ENCODE data around the gene GLCCI1. TPM values are rescaled to one million over a fixed set of nuclear protein-coding genes. Genes with fewer than 3 reads are reported as not detected.

GLCCI1 gene
- total and polyA plus RNA-seq, 10 of the 15 experiments (the other 5 are each of a cell fraction or from before 2014, with no cell fraction given), result 12.6 to 92.0 (median 27.6) TPM

DNA sequence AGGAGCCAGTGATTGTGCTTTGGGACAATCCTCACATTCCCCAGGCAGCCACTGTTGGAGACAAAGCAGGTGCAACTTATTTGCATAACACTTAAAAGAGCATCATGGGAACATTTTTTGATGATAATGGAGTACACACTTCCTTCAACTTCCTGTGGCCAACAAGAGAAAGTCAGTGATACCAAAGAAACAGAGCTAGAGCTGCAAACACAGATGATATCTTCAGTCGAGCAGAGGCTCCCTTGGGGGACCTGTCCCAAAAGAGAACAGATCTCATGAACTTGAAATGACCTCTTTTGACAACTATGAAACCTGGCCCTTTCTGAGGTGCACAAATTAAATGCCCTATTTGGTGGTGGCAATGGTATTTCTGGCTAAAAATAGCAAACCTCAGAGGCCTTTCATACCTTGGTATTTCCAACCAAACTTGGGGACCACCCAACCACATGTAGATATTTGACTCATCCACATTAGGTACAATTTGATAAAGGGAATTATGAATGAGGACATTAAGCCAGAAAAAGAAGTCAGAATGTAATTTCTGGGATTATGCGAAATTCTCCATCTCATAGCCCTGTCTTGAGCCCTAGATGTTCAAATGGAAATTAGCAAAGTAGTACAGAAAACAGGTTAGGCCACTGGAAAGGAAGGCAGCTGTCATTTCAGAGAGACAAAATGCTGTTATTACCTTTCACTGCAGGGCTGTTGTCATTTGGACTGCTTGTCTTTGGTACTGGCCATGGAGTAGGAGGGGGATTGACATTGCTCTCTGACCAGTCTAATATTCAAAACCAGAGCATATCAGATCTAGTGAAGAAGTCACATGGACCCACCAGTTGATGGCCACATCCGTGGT lies 147.2 kb downstream of the GLCCI1 start (continued):
- TF ChIP-seq, protein P1, sequence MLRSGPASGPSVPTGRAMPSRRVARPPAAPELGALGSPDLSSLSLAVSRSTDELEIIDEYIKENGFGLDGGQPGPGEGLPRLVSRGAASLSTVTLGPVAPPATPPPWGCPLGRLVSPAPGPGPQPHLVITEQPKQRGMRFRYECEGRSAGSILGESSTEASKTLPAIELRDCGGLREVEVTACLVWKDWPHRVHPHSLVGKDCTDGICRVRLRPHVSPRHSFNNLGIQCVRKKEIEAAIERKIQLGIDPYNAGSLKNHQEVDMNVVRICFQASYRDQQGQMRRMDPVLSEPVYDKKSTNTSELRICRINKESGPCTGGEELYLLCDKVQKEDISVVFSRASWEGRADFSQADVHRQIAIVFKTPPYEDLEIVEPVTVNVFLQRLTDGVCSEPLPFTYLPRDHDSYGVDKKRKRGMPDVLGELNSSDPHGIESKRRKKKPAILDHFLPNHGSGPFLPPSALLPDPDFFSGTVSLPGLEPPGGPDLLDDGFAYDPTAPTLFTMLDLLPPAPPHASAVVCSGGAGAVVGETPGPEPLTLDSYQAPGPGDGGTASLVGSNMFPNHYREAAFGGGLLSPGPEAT (IDR thresholded peaks at IDR 0.05; ENCODE audit: low read depth), result peak; percentile 84
- TF ChIP-seq MTA2 (IDR thresholded peaks at IDR 0.05; ENCODE audit: low read depth), result peak; percentile 90
- TF ChIP-seq NR2C1 (IDR thresholded peaks at IDR 0.05), result no peak
- TF ChIP-seq, protein P2, sequence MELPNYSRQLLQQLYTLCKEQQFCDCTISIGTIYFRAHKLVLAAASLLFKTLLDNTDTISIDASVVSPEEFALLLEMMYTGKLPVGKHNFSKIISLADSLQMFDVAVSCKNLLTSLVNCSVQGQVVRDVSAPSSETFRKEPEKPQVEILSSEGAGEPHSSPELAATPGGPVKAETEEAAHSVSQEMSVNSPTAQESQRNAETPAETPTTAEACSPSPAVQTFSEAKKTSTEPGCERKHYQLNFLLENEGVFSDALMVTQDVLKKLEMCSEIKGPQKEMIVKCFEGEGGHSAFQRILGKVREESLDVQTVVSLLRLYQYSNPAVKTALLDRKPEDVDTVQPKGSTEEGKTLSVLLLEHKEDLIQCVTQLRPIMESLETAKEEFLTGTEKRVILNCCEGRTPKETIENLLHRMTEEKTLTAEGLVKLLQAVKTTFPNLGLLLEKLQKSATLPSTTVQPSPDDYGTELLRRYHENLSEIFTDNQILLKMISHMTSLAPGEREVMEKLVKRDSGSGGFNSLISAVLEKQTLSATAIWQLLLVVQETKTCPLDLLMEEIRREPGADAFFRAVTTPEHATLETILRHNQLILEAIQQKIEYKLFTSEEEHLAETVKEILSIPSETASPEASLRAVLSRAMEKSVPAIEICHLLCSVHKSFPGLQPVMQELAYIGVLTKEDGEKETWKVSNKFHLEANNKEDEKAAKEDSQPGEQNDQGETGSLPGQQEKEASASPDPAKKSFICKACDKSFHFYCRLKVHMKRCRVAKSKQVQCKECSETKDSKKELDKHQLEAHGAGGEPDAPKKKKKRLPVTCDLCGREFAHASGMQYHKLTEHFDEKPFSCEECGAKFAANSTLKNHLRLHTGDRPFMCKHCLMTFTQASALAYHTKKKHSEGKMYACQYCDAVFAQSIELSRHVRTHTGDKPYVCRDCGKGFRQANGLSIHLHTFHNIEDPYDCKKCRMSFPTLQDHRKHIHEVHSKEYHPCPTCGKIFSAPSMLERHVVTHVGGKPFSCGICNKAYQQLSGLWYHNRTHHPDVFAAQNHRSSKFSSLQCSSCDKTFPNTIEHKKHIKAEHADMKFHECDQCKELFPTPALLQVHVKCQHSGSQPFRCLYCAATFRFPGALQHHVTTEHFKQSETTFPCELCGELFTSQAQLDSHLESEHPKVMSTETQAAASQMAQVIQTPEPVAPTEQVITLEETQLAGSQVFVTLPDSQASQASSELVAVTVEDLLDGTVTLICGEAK (IDR thresholded peaks at IDR 0.05; ENCODE audit: borderline replicate concordance), result no peak
- TF ChIP-seq, protein P3, sequence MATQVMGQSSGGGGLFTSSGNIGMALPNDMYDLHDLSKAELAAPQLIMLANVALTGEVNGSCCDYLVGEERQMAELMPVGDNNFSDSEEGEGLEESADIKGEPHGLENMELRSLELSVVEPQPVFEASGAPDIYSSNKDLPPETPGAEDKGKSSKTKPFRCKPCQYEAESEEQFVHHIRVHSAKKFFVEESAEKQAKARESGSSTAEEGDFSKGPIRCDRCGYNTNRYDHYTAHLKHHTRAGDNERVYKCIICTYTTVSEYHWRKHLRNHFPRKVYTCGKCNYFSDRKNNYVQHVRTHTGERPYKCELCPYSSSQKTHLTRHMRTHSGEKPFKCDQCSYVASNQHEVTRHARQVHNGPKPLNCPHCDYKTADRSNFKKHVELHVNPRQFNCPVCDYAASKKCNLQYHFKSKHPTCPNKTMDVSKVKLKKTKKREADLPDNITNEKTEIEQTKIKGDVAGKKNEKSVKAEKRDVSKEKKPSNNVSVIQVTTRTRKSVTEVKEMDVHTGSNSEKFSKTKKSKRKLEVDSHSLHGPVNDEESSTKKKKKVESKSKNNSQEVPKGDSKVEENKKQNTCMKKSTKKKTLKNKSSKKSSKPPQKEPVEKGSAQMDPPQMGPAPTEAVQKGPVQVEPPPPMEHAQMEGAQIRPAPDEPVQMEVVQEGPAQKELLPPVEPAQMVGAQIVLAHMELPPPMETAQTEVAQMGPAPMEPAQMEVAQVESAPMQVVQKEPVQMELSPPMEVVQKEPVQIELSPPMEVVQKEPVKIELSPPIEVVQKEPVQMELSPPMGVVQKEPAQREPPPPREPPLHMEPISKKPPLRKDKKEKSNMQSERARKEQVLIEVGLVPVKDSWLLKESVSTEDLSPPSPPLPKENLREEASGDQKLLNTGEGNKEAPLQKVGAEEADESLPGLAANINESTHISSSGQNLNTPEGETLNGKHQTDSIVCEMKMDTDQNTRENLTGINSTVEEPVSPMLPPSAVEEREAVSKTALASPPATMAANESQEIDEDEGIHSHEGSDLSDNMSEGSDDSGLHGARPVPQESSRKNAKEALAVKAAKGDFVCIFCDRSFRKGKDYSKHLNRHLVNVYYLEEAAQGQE (IDR thresholded peaks at IDR 0.05; ENCODE audit: low read depth, low read length), result no peak
- TF ChIP-seq NFYA (IDR thresholded peaks at IDR 0.05; ENCODE audit: borderline replicate concordance, low read depth, low read length), result no peak
- TF ChIP-seq, protein P4, sequence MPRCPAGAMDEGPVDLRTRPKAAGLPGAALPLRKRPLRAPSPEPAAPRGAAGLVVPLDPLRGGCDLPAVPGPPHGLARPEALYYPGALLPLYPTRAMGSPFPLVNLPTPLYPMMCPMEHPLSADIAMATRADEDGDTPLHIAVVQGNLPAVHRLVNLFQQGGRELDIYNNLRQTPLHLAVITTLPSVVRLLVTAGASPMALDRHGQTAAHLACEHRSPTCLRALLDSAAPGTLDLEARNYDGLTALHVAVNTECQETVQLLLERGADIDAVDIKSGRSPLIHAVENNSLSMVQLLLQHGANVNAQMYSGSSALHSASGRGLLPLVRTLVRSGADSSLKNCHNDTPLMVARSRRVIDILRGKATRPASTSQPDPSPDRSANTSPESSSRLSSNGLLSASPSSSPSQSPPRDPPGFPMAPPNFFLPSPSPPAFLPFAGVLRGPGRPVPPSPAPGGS (IDR thresholded peaks at IDR 0.05; ENCODE audit: borderline replicate concordance, insufficient read depth, low read depth, low read length, poor library complexity, severe bottlenecking), result peak; percentile 96
- no peak for TF ChIP-seq ASH2L (IDR thresholded peaks at IDR 0.05; ENCODE audit: borderline replicate concordance, low read depth)
- no peak for TF ChIP-seq SIN3A (IDR thresholded peaks at IDR 0.05; ENCODE audit: low read depth, low read length)
- TF ChIP-seq SMAD5 (IDR thresholded peaks at IDR 0.05; ENCODE audit: low read depth), result 0 out of 2 replicates have a peak, but pooled peaks have one; percentile 21
- no peak for TF ChIP-seq WRNIP1 (IDR thresholded peaks at IDR 0.05; ENCODE audit: borderline replicate concordance, low read depth, low read length)
- TF ChIP-seq MYC (IDR thresholded peaks at IDR 0.05; ENCODE audit: insufficient read depth, insufficient read length, insufficient replicate concordance, low read length, severe bottlenecking), result no peak
- no peak for TF ChIP-seq CBX3 (IDR thresholded peaks at IDR 0.05; ENCODE audit: borderline replicate concordance, low read depth)
- peak in 1 of 2 experiments; percentile 87; a peak in 1 of 4 replicates for TF ChIP-seq CEBPB (IDR thresholded peaks at IDR 0.05; ENCODE audit: borderline replicate concordance in 1 of 2, low read depth in 2 of 2, low read length in 2 of 2)
- no peak for TF ChIP-seq RCOR1 (conservative IDR thresholded peaks at IDR 0.05; ENCODE audit: low read depth, low read length)
- TF ChIP-seq PAX5 (IDR thresholded peaks at IDR 0.05; ENCODE audit: borderline replicate concordance, low read depth, low read length), result peak; percentile 89
- TF ChIP-seq LARP7 (IDR thresholded peaks at IDR 0.05), result no peak
